Dendritic cell treated with granulocyte-macrophage colony-stimulating factor and Interleukin-4, amounts not matched to agents 40 ng/mL and 50 ng/mL, for 4 days (primary cell): ENCODE measurements around the gene C1orf232.

Source experiments
- H3K27ac Mint-ChIP-seq: one replicate; pipeline ENCODE4 v1.8.0; 2022; ENCODE audit warnings: mild to moderate bottlenecking, mixed read lengths
- H3K27me3 Mint-ChIP-seq: one replicate; pipeline ENCODE4 v1.8.0; 2022; ENCODE audit warnings: mild to moderate bottlenecking, mixed read lengths
- H3K36me3 Mint-ChIP-seq: one replicate; pipeline ENCODE4 v1.8.0; 2022; ENCODE audit warnings: low read depth, mixed read lengths
- H3K4me1 Mint-ChIP-seq: one replicate; pipeline ENCODE4 v1.8.0; 2022; ENCODE audit warnings: low read depth, mixed read lengths
- H3K4me3 Mint-ChIP-seq: one replicate; pipeline ENCODE4 v1.8.0; 2022; ENCODE audit warnings: mild to moderate bottlenecking, moderate library complexity, mixed read lengths
- H3K9me3 Mint-ChIP-seq: one replicate; pipeline ENCODE4 v1.8.0; 2022; ENCODE audit warnings: mixed read lengths
- intact Hi-C: fragments of 100-400 bp; cut with micrococcal nuclease; formaldehyde crosslinking; loops from one replicate; pipeline ENCODE4 v1.15.0; 2022

Gene C1orf232

DNA sequence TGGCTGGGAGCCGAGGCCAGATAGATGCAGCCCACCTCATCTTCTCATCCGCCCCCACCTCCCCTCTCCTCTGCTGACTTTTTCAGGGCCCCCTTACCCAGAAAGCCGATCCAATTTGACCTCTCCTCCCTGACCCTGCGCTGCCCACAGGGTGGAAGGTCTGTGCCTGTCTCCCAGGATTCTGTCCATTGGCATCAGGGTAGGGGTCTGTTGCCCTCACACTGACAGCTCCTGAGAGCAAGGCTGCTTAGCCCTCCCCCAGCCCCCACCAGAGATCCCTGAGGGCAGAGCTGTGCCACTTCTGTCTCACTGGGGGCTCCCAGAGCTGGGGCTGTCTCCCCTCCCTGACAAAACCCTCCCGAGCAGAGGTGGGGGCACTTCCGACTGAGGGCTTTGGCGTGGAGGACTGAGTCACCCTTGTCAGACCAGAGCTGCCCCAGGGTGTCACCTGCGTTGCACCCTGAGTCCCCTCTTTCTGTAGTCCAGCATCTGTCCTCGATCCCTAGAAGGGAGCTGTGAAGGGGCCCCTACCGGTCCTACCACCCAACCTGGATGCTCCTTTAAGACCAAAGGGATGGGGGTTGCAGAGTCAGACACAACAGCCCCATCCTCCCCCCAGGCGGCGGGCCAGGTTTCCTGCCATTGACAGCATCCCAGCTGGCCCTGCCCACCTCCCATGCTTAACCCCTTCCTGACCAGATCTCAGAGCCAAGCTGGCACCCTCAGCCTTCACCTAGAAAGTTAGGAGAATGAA, 12.3 kb downstream of the C1orf232 start:
- H3K9me3 Mint-ChIP-seq: no peaks in the 10 kb centered on the region
- H3K36me3 Mint-ChIP-seq: no peaks in the 10 kb centered on the region
- peaks cover 41% of the 10 kb centered on the region for H3K4me1 Mint-ChIP-seq
- H3K27me3 Mint-ChIP-seq: peaks cover 72% of the 10 kb centered on the region
- H3K27ac Mint-ChIP-seq: no peak overlapping the region
- no peak overlapping the region for H3K4me3 Mint-ChIP-seq
- intact Hi-C loops: no loop called here

DNA sequence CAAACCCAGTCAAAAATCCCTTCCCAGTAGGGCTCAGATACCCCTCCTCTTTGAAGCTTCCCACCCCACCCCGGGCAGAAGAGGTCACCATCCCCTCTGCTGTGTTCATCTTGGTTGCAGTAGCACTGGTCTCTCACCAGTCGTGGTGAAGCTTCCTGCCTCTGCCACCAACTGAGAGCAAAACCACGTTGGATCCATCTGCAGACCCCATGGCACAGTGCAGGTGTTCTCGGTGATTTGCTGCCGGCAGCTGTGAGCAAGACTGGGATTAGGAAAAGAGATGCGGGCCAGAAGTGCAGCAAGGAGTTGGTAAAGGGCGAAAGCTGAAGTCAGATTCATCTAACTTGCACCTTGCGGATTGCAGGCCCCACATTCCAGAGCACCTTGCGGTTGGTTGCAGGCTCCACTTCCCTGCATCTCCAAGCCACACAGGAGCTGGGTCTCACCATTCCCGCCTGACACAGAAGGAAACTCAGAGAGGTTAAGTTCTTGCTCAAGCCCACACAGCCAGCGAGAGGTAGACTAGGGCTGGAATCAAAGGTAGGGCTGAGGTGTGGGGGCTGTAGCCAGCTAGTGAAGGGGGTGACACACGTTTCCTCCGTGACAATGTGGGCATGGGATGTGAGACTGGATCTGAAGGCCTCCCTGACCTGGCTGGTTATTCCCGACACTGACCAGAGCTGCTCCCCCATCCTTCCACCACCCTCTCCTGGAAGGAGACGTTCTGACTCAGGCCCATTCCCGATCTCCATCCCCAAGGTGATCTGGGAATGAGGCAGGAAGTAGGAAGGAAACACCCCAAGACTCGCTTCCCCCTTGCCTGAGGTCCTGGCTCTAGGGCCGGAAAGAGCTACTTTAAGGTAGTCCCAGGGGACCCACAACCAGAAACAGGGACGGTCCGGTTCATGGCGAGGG, 13.1 kb downstream of the C1orf232 start:
- H3K4me3 Mint-ChIP-seq: no peak overlapping the region

DNA sequence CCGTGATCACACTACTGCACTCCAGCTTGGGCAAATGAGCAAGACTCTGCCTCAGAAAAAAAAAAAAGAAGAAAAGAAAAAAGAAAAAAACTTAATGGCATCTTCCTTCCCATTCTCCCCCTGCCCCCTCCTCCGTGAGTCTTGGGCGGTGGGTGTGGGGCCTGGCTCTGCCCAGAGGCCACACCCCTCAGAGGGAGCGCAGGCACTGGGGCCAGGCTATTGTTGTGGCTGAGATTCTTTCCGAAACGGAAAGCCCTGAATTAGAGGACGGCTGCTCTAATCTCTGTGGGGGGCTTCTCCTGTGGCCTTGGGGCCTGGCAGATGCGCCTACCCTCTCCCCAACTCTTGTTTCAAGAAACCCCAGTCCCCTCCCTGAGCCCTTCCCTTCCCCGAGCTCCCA, 14.0 kb downstream of the C1orf232 start:
- intact Hi-C loops: no loop called here
- Mint-ChIP-seq H3K4me1 (peaks cover 35% of the 10 kb centered on the region), H3K27ac (no peak overlapping the region), H3K9me3 (no peaks in the 10 kb centered on the region), H3K4me3 (no peak overlapping the region), H3K36me3 (no peaks in the 10 kb centered on the region), H3K27me3 (peaks cover 64% of the 10 kb centered on the region)

More for the DNA sequence above, 13.1 kb downstream of the C1orf232 start:
- intact Hi-C loops: no loop called here
- H3K36me3 Mint-ChIP-seq: no peaks in the 10 kb centered on the region
- H3K27me3 Mint-ChIP-seq: peaks cover 68% of the 10 kb centered on the region
- no peaks in the 10 kb centered on the region for H3K9me3 Mint-ChIP-seq
- no peak overlapping the region for H3K27ac Mint-ChIP-seq
- H3K4me1 Mint-ChIP-seq: peaks cover 35% of the 10 kb centered on the region

DNA sequence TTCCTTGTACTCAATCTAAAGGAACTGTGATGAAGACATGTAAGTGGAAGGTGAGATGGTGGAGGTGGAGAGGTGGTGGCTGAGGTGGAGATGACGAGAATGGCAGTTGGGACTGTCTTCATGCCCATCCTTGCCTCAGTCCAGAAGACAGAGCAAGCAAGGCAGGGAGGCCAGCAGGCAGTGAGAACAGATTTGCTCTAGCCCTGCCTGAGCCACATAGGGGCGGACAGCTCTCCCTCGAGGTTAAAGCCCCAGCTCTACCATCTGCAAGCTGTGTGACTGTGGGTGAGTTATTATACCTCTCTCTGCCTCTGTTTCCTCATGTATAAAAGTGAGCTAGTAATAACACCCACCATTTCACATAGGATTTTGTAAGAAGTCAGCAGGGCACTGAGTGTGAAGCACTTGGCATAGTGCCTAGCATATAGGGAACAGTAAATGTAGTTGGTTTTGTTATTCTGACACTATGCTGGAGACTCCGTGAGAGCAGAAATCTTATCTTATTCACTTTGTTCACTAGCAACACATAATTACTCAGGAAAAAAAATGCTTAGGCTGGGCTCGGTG, 14.7 kb downstream of the C1orf232 start:
- Mint-ChIP-seq H3K27me3 (peaks cover 59% of the 10 kb centered on the region), H3K4me1 (peaks cover 35% of the 10 kb centered on the region), H3K9me3 (no peaks in the 10 kb centered on the region), H3K27ac (no peak overlapping the region), H3K36me3 (no peaks in the 10 kb centered on the region), H3K4me3 (no peak overlapping the region)
- intact Hi-C loops: no loop called here

DNA sequence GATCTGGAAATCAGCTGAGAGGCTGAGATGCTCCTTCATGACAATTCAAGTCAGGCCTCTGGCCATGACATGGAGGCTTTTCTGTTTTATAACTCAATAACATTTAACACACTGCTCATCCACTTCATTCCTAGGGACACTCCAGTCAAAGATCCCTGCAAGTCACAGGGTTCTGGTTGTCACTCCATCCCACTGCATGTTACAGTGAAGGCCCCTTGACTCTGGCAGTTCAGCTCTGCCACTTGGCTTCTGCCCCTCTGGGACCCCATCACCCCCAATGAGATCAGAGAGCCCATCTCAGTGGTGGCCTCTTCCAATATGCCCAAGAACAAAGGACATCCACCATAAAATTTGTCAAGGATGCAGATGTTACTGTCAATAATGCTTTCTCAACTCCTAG, 19.9 kb downstream of the C1orf232 start:
- Mint-ChIP-seq H3K9me3 (no peaks in the 10 kb centered on the region), H3K27me3 (peaks cover 26% of the 10 kb centered on the region), H3K4me1 (peaks cover 30% of the 10 kb centered on the region), H3K36me3 (no peaks in the 10 kb centered on the region), H3K27ac (no peak overlapping the region), H3K4me3 (no peak overlapping the region)
- intact Hi-C loops: no loop called here

DNA sequence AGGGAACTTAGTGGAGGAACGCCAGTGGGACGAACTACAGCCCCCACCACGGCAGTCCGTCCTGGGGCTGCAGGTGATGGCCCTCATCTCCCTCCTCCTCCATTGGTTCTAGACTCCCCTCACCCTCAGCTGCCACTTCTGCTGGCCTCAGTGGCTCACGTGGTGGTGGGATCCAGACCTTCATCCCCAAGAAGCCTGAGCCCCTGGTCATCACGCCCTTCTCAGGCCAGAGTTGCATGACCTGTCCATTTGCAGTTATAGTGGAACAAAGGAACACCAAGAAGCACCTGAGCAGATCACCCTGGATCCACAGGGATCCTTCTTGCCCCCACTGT, 22.8 kb downstream of the C1orf232 start:
- H3K27me3 Mint-ChIP-seq: peaks cover 19% of the 10 kb centered on the region
- H3K36me3 Mint-ChIP-seq: no peaks in the 10 kb centered on the region
- intact Hi-C loops: loop anchor here (1.0 kb wide), 1 partner anchor 41 kb away; no protein-coding TSS in a partner anchor
- peaks cover 18% of the 10 kb centered on the region for H3K4me1 Mint-ChIP-seq
- H3K4me3 Mint-ChIP-seq: no peak overlapping the region
- H3K9me3 Mint-ChIP-seq: no peaks in the 10 kb centered on the region
- no peak overlapping the region for H3K27ac Mint-ChIP-seq

DNA sequence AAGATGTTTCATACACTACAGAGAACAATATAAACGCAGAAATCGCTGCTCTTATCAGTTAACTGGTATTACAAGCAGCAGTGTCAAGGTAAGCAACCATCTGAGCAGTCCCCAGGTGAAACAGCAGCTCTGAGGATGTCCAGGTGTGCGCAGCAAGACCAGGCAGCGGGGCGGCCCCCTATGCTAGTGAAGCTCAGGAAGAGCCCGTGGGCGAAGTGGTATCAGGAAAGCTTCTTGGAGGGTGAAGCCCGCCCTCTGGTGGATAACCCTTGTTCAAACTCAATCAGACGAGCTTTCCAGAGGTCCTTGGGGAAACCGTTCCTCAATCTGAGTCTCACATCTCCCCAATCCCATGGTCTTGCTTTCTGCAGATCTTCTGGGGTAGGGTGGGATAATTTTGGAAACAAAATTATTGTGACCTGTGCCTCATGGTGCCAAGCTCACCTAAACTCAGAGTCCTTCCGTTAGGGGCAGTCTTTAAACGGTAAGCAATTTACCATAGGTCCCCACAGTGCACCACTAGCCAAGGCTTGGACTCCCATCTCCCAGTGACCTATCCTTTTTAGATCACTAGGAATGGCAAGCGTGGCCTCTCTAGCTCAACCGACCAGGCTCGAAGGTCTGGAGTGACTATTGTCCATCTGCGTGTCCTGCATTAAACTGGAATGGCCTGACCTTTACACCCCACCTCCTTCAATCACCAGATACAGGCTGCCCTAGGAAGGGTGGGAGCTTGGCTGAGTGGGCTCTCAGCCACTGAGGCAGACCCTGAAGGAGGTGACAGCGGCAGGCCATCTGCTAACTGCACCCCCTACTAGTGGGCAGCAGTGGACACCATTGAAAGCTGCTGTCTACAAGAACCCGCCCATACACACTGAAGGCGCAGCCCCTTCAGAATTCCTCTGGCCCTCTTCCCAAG, 23.5 kb downstream of the C1orf232 start:
- H3K36me3 Mint-ChIP-seq: no peaks in the 10 kb centered on the region

DNA sequence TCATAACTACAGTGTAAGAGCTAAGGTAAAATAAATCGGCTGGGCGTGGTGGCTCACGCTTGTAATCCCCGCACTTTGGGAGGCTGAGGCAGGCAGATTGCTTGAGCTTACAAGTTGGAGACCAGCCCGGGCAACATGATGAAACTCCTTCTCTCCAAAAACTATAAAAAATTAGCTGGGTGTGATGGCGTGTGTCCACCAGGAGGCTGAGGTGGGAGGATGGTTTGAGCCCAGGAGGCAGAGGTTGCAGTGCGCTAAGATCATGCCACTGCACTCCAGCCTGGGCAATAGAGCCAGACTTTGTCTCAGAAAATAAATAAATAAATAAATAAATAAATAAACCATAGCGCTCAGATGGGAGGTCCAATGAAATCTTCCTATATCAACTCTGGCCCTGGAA, 26.6 kb downstream of the C1orf232 start:
- H3K4me1 Mint-ChIP-seq: peaks cover 5% of the 10 kb centered on the region
- H3K9me3 Mint-ChIP-seq: no peaks in the 10 kb centered on the region
- no peaks in the 10 kb centered on the region for H3K36me3 Mint-ChIP-seq
- H3K27ac Mint-ChIP-seq: no peak overlapping the region
- peaks cover 9% of the 10 kb centered on the region for H3K27me3 Mint-ChIP-seq
- intact Hi-C loops: no loop called here
- H3K4me3 Mint-ChIP-seq: peak overlapping the region; percentile 26

More for the DNA sequence above, 23.5 kb downstream of the C1orf232 start:
- H3K4me1 Mint-ChIP-seq: peaks cover 18% of the 10 kb centered on the region
- no peak overlapping the region for H3K27ac Mint-ChIP-seq
- H3K4me3 Mint-ChIP-seq: no peak overlapping the region
- peaks cover 19% of the 10 kb centered on the region for H3K27me3 Mint-ChIP-seq
- no peaks in the 10 kb centered on the region for H3K9me3 Mint-ChIP-seq
- intact Hi-C loops: loop anchor here (1.0 kb wide), 1 partner anchor 40 kb away; no protein-coding TSS in a partner anchor

DNA sequence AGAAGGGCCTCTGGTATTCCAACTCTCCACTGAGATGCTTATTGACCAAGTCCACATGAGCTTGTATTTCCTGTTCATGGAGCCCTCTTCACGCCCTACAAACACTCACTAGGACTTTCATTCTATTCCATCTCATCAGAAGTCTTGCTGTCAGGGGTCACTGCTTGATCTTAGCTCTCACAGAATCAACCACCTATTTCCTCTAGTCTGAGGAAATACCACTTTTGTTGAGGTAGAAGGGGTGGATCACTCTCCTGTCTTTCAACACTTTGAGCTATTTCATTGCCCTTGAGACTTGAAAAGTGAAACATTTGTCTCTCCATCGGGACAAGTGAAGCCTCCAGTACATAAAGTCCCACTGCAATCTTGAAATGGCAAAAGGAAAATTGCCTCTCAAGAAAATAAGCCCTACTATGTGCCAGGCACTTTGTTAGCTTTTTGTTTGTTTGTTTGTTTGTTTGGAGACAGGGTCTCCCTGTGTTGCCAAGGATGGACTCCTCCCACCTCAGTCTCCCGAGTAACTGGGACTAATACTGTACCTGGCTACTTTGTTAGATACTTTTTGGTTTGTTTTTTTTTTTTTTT, 29.7 kb downstream of the C1orf232 start:
- no peak overlapping the region for H3K4me3 Mint-ChIP-seq
- H3K9me3 Mint-ChIP-seq: no peaks in the 10 kb centered on the region
- no peaks in the 10 kb centered on the region for H3K4me1 Mint-ChIP-seq
- H3K27ac Mint-ChIP-seq: no peak overlapping the region
- H3K27me3 Mint-ChIP-seq: no peaks in the 10 kb centered on the region
- H3K36me3 Mint-ChIP-seq: no peaks in the 10 kb centered on the region
- intact Hi-C loops: no loop called here

DNA sequence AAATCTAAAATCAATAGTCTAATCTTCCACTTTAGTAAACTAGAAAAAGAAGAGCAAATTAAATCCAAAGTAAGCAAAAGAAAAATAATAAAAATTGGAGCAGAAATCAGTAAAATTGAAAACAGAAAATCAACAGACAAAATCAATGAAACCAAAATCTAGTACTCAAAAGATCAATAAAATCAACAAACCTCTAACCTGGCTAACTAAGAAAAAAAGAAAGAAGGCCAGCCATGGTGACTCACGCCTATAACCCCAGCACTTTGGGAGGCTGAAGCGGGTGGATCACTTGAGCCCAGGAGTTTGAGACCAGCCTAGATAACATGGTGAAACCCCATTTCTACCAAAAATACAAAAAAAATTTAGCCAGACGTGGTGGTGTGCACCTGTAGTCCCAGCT, 34.3 kb downstream of the C1orf232 start:
- intact Hi-C loops: no loop called here

DNA sequence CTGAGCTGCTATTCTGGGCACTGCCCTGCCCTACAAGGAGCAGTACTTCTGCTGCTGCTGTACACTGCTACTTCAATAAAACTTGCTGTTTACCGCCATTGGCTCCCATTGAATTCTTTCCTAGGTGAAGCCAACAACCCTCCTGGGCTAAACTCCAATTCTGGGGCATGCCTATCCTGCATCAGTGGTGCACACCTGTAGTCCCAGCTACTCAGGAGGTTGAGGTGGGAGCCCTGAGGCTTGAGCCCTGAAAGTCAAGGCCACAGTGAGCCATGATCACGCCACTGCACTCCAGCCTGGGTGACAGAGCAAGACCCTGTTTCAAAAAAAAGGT, 36.0 kb downstream of the C1orf232 start:
- Mint-ChIP-seq H3K27me3 (no peaks in the 10 kb centered on the region), H3K4me1 (peaks cover 11% of the 10 kb centered on the region), H3K9me3 (no peaks in the 10 kb centered on the region), H3K36me3 (no peaks in the 10 kb centered on the region), H3K4me3 (no peak overlapping the region), H3K27ac (no peak overlapping the region)
- intact Hi-C loops: no loop called here

More for the DNA sequence above, 34.3 kb downstream of the C1orf232 start:
- H3K27me3 Mint-ChIP-seq: no peaks in the 10 kb centered on the region
- no peaks in the 10 kb centered on the region for H3K9me3 Mint-ChIP-seq
- no peaks in the 10 kb centered on the region for H3K4me1 Mint-ChIP-seq
- no peaks in the 10 kb centered on the region for H3K36me3 Mint-ChIP-seq
- no peak overlapping the region for H3K4me3 Mint-ChIP-seq
- no peak overlapping the region for H3K27ac Mint-ChIP-seq

DNA sequence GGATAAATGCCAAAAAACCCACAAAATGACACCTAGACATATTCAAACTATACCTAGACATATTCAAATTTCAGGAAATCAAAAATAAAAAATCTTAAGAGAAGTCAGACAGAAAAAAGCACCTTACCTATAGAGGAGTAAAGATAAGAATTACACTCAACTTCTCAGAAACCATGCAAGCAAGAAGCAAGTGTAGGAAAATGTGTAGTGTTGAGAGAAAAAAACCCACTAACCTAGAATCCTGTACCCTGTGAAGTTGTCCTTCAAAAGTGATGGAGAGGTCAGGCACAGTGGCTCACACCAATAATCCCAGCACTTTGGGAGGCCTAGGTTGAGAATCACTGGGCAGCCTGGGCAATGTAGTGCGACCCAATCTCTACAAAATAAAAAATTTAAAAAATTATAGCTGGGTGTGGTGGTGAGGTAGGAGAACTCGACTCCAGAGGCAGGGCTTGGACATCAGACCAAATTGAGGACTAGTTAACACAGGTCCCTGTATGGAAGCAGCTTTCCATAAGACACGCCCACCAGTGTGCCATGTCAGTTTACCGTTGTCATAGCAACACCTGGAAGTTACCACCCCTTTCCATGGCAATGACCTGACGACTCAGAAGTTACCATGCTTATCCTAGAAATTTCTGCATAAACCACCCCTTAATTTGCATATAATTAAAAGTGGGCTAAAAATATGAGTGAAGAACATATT, 36.5 kb downstream of the C1orf232 start:
- H3K4me3 Mint-ChIP-seq: no peak overlapping the region
- no peaks in the 10 kb centered on the region for H3K36me3 Mint-ChIP-seq
- no peak overlapping the region for H3K27ac Mint-ChIP-seq
- peaks cover 16% of the 10 kb centered on the region for H3K4me1 Mint-ChIP-seq
- intact Hi-C loops: no loop called here
- no peaks in the 10 kb centered on the region for H3K27me3 Mint-ChIP-seq
- H3K9me3 Mint-ChIP-seq: no peaks in the 10 kb centered on the region

DNA sequence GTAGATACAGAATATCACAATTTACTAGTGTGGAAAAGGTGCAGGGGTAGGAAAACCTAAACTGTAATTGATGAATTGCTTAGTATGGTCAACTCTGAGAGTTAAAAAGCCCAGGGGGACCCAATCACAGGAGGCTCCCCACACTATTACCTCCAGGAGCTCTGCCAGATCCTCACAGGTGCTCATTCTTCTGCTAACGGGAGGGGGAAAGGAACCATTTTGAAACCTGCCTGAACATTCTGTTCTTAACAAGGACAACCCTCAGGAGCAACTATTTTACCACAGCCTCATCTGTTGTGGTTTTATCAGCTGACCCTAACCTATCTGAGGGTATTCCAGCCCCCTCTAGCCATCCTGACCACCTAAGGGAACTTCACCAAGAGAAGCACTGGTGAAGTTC, 38.1 kb downstream of the C1orf232 start:
- intact Hi-C loops: no loop called here
- H3K4me1 Mint-ChIP-seq: peaks cover 18% of the 10 kb centered on the region
- no peaks in the 10 kb centered on the region for H3K36me3 Mint-ChIP-seq
- H3K4me3 Mint-ChIP-seq: no peak overlapping the region
- H3K27ac Mint-ChIP-seq: no peak overlapping the region
- no peaks in the 10 kb centered on the region for H3K9me3 Mint-ChIP-seq
- no peaks in the 10 kb centered on the region for H3K27me3 Mint-ChIP-seq
